Sigmoid colon (tissue), 7 donors: ENCODE data around the gene LRRC73. TPM values are rescaled to one million over a fixed set of nuclear protein-coding genes. Genes with fewer than 3 reads are reported as not detected.
"Not testable (repeated sequence)": the region's sequence is repeated elsewhere in the genome, so short reads cannot be mapped to it uniquely, and the experiment has no call there.

ENCODE experiments used
- DNase-seq: peaks from one replicate; pipeline ENCODE4 v3.0.0-alpha.2; 2019
- H3K27ac ChIP-seq, 4 donors: fragments of 200-600 bp; sonication (generic); one replicate each; pipeline ENCODE4 v1.5.1; 2016 to 2019; ENCODE audit warnings: mild to moderate bottlenecking in 1 of 4
- H3K27me3 ChIP-seq, 3 donors: fragments of 200-600 bp; sonication (generic); one replicate each; pipeline ENCODE4 v1.5.1; 2019; ENCODE audit warnings: mild to moderate bottlenecking in 1 of 3
- H3K36me3 ChIP-seq, 4 donors: fragments of 200-600 bp; sonication (generic); one replicate each; pipeline ENCODE4 v1.5.1; 2016 to 2019
- H3K4me1 ChIP-seq, 4 donors: fragments of 200-600 bp; sonication (generic); one replicate each; pipeline ENCODE4 v1.5.1; 2017 to 2019
- H3K4me3 ChIP-seq, 4 donors: fragments of 200-600 bp; sonication (generic); one replicate each; pipeline ENCODE4 v1.5.1; 2017 to 2019; ENCODE audit warnings: mild to moderate bottlenecking in 2 of 4, moderate library complexity in 1 of 4
- H3K9me3 ChIP-seq, 4 donors: fragments of 200-600 bp in 3 of 4; sonication (generic) in 3 of 4; one replicate each; pipeline versions ENCODE4 v1.5.1 to v1.6.1; 2013 to 2019
- CTCF ChIP-seq, 4 experiments: fragments of 450-650 bp in 3 of 4; fragments of 200-600 bp in 1 of 4; IDR thresholded peaks; one replicate each; pipeline ENCODE4 v1.5.1; 2016 to 2019; ENCODE audit warnings: antibody characterized with exemption in 4 of 4, mild to moderate bottlenecking in 3 of 4, moderate library complexity in 2 of 4
- EP300 ChIP-seq, 4 donors: sonication (generic); formaldehyde crosslinking; IDR thresholded peaks; one replicate each; pipeline ENCODE4 v1.6.1; 2017; ENCODE audit warnings: antibody characterized with exemption in 4 of 4
- POLR2A ChIP-seq, 2 donors: fragments of 450-650 bp; IDR thresholded peaks; one replicate each; pipeline ENCODE4 v1.6.1; 2016; ENCODE audit warnings: antibody characterized with exemption in 2 of 2, mild to moderate bottlenecking in 2 of 2, moderate library complexity in 2 of 2
- POLR2AphosphoS5 ChIP-seq, 4 donors: sonication (generic); formaldehyde crosslinking; IDR thresholded peaks; one replicate each; pipeline ENCODE4 v1.6.1; 2017; ENCODE audit warnings: antibody characterized with exemption in 4 of 4
- WGBS, 2 donors: extraction: QIAGEN DNeasy Blood & Tissue Kit; methylation state at CpG; one replicate each; pipeline ENCODE4 v1.1.7; 2013; 5-methylcytosine and 5-hydroxymethylcytosine counted together
- intact Hi-C: fragments of 100-400 bp; cut with DNase I; formaldehyde crosslinking; loops from one replicate; pipeline ENCODE4 v1.15.1; 2023
- polyA plus RNA-seq, 3 donors: library from polyadenylated mRNA; stranded (reverse); fragments of 200-250 nt; gene quantifications; one replicate each; pipeline ENCODE4 v1.2.3, GENCODE V29; 2013
- total RNA-seq, 4 donors: library from RNA; depleted of rRNA; stranded (reverse); fragments of >200 nt; gene quantifications; one replicate each; pipeline ENCODE4 v1.1.0, GENCODE V29; 2016
- donor health status: healthy with polysubstance abuse.
- donor health status: Bipolar disorder and iron deficiency.
- donor health status: healthy.

The LRRC73 gene
- total and polyA plus RNA-seq, 7 donors = 0.33 to 1.1 (median 0.47) TPM; not detected in 2

- Histone ChIP-seq H3K27me3 (no peaks in the 10 kb centered on the region), H3K4me3 (no peak overlapping the region), H3K36me3 (peaks cover 1 to 87% (median 28%) of the 10 kb centered on the region in 4 donors), H3K9me3 (no peaks in the 10 kb centered on the region), H3K4me1 (no peaks in the 10 kb centered on the region), H3K27ac (no peak overlapping the region)
- 95% methylated on average over 8 of the region's 8 CpGs for WGBS, 2 donors
- no peak for DNase-seq
- intact Hi-C loops = no loop called here
- no peak for TF ChIP-seq EP300 (IDR thresholded peaks at IDR 0.05)
- no peak for TF ChIP-seq POLR2A (IDR thresholded peaks at IDR 0.05)
- no peak for TF ChIP-seq POLR2AphosphoS5 (IDR thresholded peaks at IDR 0.05)
- no peak for TF ChIP-seq CTCF (IDR thresholded peaks at IDR 0.05)
Measured at GRCh38 chr6:43541774-43542471, 31.8 kb upstream of the LRRC73 start.

GRCh38 chr6:43540507-43540906 is 30.4 kb upstream of the LRRC73 start:
- H3K27ac ChIP-seq = no peak overlapping the region
- no peak for DNase-seq
- no peaks in the 10 kb centered on the region for H3K4me1 ChIP-seq
- H3K36me3 ChIP-seq = peaks cover 0 to 81% (median 21%) of the 10 kb centered on the region in 4 donors
- WGBS, 2 donors = 98% methylated on average over 5 of the region's 5 CpGs
- no peaks in the 10 kb centered on the region for H3K9me3 ChIP-seq
- no peaks in the 10 kb centered on the region for H3K27me3 ChIP-seq
- no peak overlapping the region for H3K4me3 ChIP-seq
- no peak for TF ChIP-seq POLR2A (IDR thresholded peaks at IDR 0.05)
- no peak for TF ChIP-seq POLR2AphosphoS5 (IDR thresholded peaks at IDR 0.05)
- no peak for TF ChIP-seq CTCF (IDR thresholded peaks at IDR 0.05)
- TF ChIP-seq EP300 (IDR thresholded peaks at IDR 0.05) = no peak
- intact Hi-C loops = no loop called here

- DNase-seq, H3K27me3 ChIP-seq, H3K9me3 ChIP-seq, H3K27ac ChIP-seq, H3K4me3 ChIP-seq, intact Hi-C loops, H3K4me1 ChIP-seq: not testable (repeated sequence)
- 98% methylated on average over 20 of the region's 20 CpGs for WGBS, 2 donors
- H3K36me3 ChIP-seq = peaks cover 0 to 76% (median 12%) of the 10 kb centered on the region in 4 donors
Measured at GRCh38 chr6:43539409-43539808, 29.3 kb upstream of the LRRC73 start.

GRCh38 chr6:43538986-43539385 is 28.8 kb upstream of the LRRC73 start:
- H3K36me3 ChIP-seq = peaks cover 0 to 74% (median 13%) of the 10 kb centered on the region in 4 donors
- DNase-seq, H3K27me3 ChIP-seq, H3K9me3 ChIP-seq, intact Hi-C loops, H3K27ac ChIP-seq, H3K4me1 ChIP-seq, H3K4me3 ChIP-seq: not testable (repeated sequence)
- 97 to 98% methylated on average over 15 of the region's 17 CpGs for WGBS, 2 donors

GRCh38 chr6:43532201-43532600 is 22.1 kb upstream of the LRRC73 start:
- H3K9me3 ChIP-seq = no peaks in the 10 kb centered on the region
- WGBS, 2 donors = 94 to 96% methylated on average over 1 of the region's 1 CpG
- no peaks in the 10 kb centered on the region for H3K27me3 ChIP-seq
- H3K36me3 ChIP-seq = peaks cover 11 to 85% (median 27%) of the 10 kb centered on the region in 4 donors
- no peak overlapping the region for H3K27ac ChIP-seq
- no peaks in the 10 kb centered on the region for H3K4me1 ChIP-seq
- no peak for TF ChIP-seq CTCF (IDR thresholded peaks at IDR 0.05)
- no peak for TF ChIP-seq POLR2A (IDR thresholded peaks at IDR 0.05)
- TF ChIP-seq POLR2AphosphoS5 (IDR thresholded peaks at IDR 0.05) = no peak
- TF ChIP-seq EP300 (IDR thresholded peaks at IDR 0.05) = no peak
- H3K4me3 ChIP-seq = no peak overlapping the region
- no peak for DNase-seq
- intact Hi-C loops = no loop called here

- H3K27ac ChIP-seq = no peak overlapping the region
- H3K4me3 ChIP-seq = no peak overlapping the region
- H3K27me3 ChIP-seq = no peaks in the 10 kb centered on the region
- no peaks in the 10 kb centered on the region for H3K9me3 ChIP-seq
- no peaks in the 10 kb centered on the region for H3K4me1 ChIP-seq
- DNase-seq = no peak
- WGBS, 2 donors = 44 to 85% methylated on average over 10 of the region's 10 CpGs
- peaks cover 51 to 100% (median 67%) of the 10 kb centered on the region in 4 donors for H3K36me3 ChIP-seq
- TF ChIP-seq POLR2A (IDR thresholded peaks at IDR 0.05) (no peak), POLR2AphosphoS5 (IDR thresholded peaks at IDR 0.05) (no peak), EP300 (IDR thresholded peaks at IDR 0.05) (no peak), CTCF (IDR thresholded peaks at IDR 0.05) (no peak)
- intact Hi-C loops = no loop called here
Measured at GRCh38 chr6:43524483-43524961, 14.4 kb upstream of the LRRC73 start.
